Mucosa of rectum (tissue), 2 donors: ENCODE data around the gene MFNG.

Experiments
- H3K27ac ChIP-seq, 2 donors: one replicate each; pipeline ENCODE4 v1.7.0; 2013; ENCODE audit warnings: inconsistent platforms in 2 of 2, low read depth in 2 of 2, low read length in 2 of 2
- H3K27me3 ChIP-seq, 2 donors: one replicate each; pipeline ENCODE4 v1.7.0; 2013; ENCODE audit warnings: low read length in 2 of 2; ENCODE audit not compliant: control insufficient read depth in 2 of 2, insufficient read depth in 2 of 2
- H3K36me3 ChIP-seq, 2 donors: one replicate each; pipeline ENCODE4 v1.7.0; 2013; ENCODE audit warnings: low read length in 2 of 2; ENCODE audit not compliant: control insufficient read depth in 2 of 2, insufficient read depth in 2 of 2
- H3K4me1 ChIP-seq, 2 donors: one replicate each; pipeline ENCODE4 v1.7.0; 2013; ENCODE audit warnings: low read length in 2 of 2, mild to moderate bottlenecking in 1 of 2; ENCODE audit not compliant: control insufficient read depth in 2 of 2, insufficient read depth in 2 of 2
- H3K4me3 ChIP-seq, 2 donors: one replicate each; pipeline ENCODE4 v1.7.0; 2013; ENCODE audit warnings: low read length in 2 of 2
- H3K9ac ChIP-seq, 2 donors: one replicate each; pipeline ENCODE4 v1.7.0; 2013; ENCODE audit warnings: low read length in 2 of 2, low read depth in 1 of 2, mild to moderate bottlenecking in 1 of 2
- H3K9me3 ChIP-seq, 2 donors: one replicate each; pipeline ENCODE4 v1.7.0; 2013; ENCODE audit warnings: low read length in 2 of 2; ENCODE audit not compliant: control insufficient read depth in 2 of 2
- donor health status: healthy.
- donor health status: Normal muscosa, but diverticular disease.

MFNG gene

GRCh38 chr22:37453696-37454095 is 32.5 kb downstream of the MFNG start:
- H3K27me3 ChIP-seq: peaks cover 1 to 26% of the 10 kb centered on the region in 2 donors
- H3K9me3 ChIP-seq: no peaks in the 10 kb centered on the region
- H3K27ac ChIP-seq: no peak overlapping the region
- no peak overlapping the region for H3K9ac ChIP-seq
- no peaks in the 10 kb centered on the region for H3K4me1 ChIP-seq
- H3K4me3 ChIP-seq: no peak overlapping the region
- no peaks in the 10 kb centered on the region for H3K36me3 ChIP-seq

- no peak overlapping the region for H3K4me3 ChIP-seq
- no peaks in the 10 kb centered on the region for H3K4me1 ChIP-seq
- H3K27ac ChIP-seq: no peak overlapping the region
- no peaks in the 10 kb centered on the region for H3K9me3 ChIP-seq
- H3K27me3 ChIP-seq: peaks cover 1 to 24% of the 10 kb centered on the region in 2 donors
- H3K9ac ChIP-seq: no peak overlapping the region
- H3K36me3 ChIP-seq: no peaks in the 10 kb centered on the region
Measured at GRCh38 chr22:37451218-37451617, 35.0 kb downstream of the MFNG start.

- no peaks in the 10 kb centered on the region for H3K4me1 ChIP-seq
- H3K9ac ChIP-seq: no peak overlapping the region
- H3K27me3 ChIP-seq: peaks cover 1 to 15% of the 10 kb centered on the region in 2 donors
- H3K27ac ChIP-seq: no peak overlapping the region
- H3K4me3 ChIP-seq: no peak overlapping the region
- no peaks in the 10 kb centered on the region for H3K36me3 ChIP-seq
- no peaks in the 10 kb centered on the region for H3K9me3 ChIP-seq
Measured at GRCh38 chr22:37449331-37450001, 36.7 kb downstream of the MFNG start.

GRCh38 chr22:37448516-37449127 is 37.6 kb downstream of the MFNG start:
- Histone ChIP-seq H3K9ac (no peak overlapping the region), H3K27me3 (peaks cover 1 to 14% of the 10 kb centered on the region in 2 donors)

GRCh38 chr22:37445501-37445900 is 40.7 kb downstream of the MFNG start:
- Histone ChIP-seq H3K9me3 (peaks cover 0 to 3% of the 10 kb centered on the region in 2 donors), H3K4me3 (no peak overlapping the region), H3K27ac (no peak overlapping the region), H3K27me3 (peaks cover 3 to 11% of the 10 kb centered on the region in 2 donors), H3K4me1 (no peaks in the 10 kb centered on the region), H3K36me3 (no peaks in the 10 kb centered on the region), H3K9ac (no peak overlapping the region)

More at GRCh38 chr22:37448516-37449127, 37.6 kb downstream of the MFNG start:
- Histone ChIP-seq H3K36me3 (no peaks in the 10 kb centered on the region), H3K4me3 (no peak overlapping the region), H3K27ac (no peak overlapping the region), H3K4me1 (no peaks in the 10 kb centered on the region), H3K9me3 (no peaks in the 10 kb centered on the region)

GRCh38 chr22:37443977-37444376 is 42.2 kb downstream of the MFNG start:
- Histone ChIP-seq H3K4me3 (no peak overlapping the region), H3K27me3 (peaks cover 3 to 11% of the 10 kb centered on the region in 2 donors), H3K36me3 (no peaks in the 10 kb centered on the region), H3K4me1 (no peaks in the 10 kb centered on the region), H3K9ac (no peak overlapping the region), H3K9me3 (peaks cover 0 to 3% of the 10 kb centered on the region in 2 donors), H3K27ac (no peak overlapping the region)

- Histone ChIP-seq H3K27ac (no peak overlapping the region), H3K4me1 (no peaks in the 10 kb centered on the region), H3K4me3 (no peak overlapping the region), H3K36me3 (no peaks in the 10 kb centered on the region), H3K9ac (no peak overlapping the region), H3K9me3 (peaks cover 0 to 3% of the 10 kb centered on the region in 2 donors), H3K27me3 (peaks cover 3 to 7% of the 10 kb centered on the region in 2 donors)
Measured at GRCh38 chr22:37443086-37443485, 43.1 kb downstream of the MFNG start.

- H3K9me3 ChIP-seq: peaks cover 0 to 3% of the 10 kb centered on the region in 2 donors
- peaks cover 3 to 5% of the 10 kb centered on the region in 2 donors for H3K27me3 ChIP-seq
- H3K36me3 ChIP-seq: no peaks in the 10 kb centered on the region
- no peaks in the 10 kb centered on the region for H3K4me1 ChIP-seq
- H3K9ac ChIP-seq: no peak overlapping the region
- H3K4me3 ChIP-seq: no peak overlapping the region
- H3K27ac ChIP-seq: no peak overlapping the region
Measured at GRCh38 chr22:37442537-37442936, 43.6 kb downstream of the MFNG start.

- Histone ChIP-seq H3K9me3 (peaks cover 0 to 3% of the 10 kb centered on the region in 2 donors), H3K36me3 (no peaks in the 10 kb centered on the region), H3K4me1 (no peaks in the 10 kb centered on the region), H3K9ac (no peak overlapping the region), H3K4me3 (no peak overlapping the region), H3K27me3 (peaks cover under 1 to 3% of the 10 kb centered on the region in 2 donors), H3K27ac (no peak overlapping the region)
Measured at GRCh38 chr22:37442135-37442534, 44.0 kb downstream of the MFNG start.

GRCh38 chr22:37440875-37441274 is 45.3 kb downstream of the MFNG start:
- Histone ChIP-seq H3K27ac (no peak overlapping the region), H3K9me3 (peaks cover 0 to 3% of the 10 kb centered on the region in 2 donors), H3K9ac (no peak overlapping the region), H3K4me1 (no peaks in the 10 kb centered on the region), H3K4me3 (no peak overlapping the region), H3K36me3 (no peaks in the 10 kb centered on the region), H3K27me3 (peaks cover 0 to 3% of the 10 kb centered on the region in 2 donors)
